Suppressor macrophage treated with lipopolysaccharide for 4 hours (primary cell): ENCODE data around the gene PTPN21.

Experiments
- DNase-seq: peaks from one replicate; pipeline ENCODE4 v3.0.0-alpha.2; 2020

PTPN21 gene

DNA sequence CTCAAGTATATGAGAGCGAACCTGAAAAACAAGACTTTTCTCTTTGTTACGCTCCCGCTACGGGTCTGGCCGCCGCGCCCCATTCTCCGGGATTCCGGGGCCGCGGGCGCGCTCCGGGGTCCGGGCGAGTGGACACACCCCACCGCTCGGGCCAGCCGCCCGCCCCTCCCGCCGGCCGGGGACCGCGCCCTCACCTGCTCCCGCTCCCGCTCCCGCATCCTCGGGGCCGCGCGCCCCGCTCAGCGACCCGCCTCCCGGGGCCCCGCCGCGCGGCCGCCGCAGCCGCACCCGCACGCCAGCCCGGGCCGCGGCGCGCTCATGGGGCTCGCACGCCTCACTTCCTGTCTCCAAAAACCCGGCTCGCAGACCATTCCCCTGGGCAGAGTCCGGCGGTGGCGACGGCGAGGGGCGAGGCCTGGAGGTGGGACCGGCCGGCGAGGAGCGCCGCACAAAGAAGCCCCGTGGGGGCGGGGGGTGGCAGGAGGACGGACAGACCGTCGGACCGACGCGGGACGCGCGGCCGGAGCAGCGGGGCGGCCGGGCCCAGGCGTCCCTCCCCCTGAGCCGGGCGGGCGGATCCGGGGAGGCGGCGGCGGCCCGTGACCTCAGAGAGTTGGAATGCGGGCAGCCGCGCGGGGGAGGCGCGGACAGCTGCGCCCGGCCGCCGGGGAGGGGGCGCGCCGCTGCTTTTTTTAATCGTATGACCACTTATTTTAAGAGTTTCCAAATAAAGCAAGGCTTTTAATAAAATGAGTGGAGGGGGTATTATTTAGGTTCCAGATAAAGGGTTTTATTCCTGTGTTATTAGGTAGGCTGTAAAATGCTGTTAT, at the start of gene PTPN21:
TSS of gene PTPN21 (minus strand) at position 551 of the 830 bp plus-strand sequence. CDS start 4,590 bp downstream, outside the sequence.
- DNase-seq = peak; percentile 42

- DNase-seq = no peak
These were observed 49.4 kb upstream of the PTPN21 start for GRCh38 chr14:88604212-88604611.

- no peak for DNase-seq
These were observed 45.1 kb upstream of the PTPN21 start for GRCh38 chr14:88599761-88600439.

DNA sequence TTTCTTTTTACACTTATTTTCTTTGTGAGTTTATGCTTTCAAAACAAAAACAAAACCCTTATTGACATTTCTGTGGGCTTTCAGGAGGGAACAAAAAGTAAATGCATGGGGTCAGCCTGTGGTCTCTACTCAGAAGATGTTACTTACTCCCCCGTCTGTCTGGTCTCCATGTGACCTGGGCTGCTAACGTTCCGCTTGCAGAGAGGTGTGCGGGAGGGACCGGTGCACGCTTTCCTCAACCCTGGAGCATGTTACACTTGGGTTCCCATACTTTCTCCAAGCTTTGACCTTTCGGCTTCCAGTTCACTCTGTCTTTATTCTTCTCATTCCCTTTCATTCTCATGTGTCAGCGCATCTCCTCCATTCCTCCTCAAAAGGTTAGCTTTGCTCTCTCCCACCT, 44.5 kb upstream of the PTPN21 start:
- no peak for DNase-seq

GRCh38 chr14:88598097-88598675, 43.4 kb upstream of the PTPN21 start:
- DNase-seq = no peak

DNA sequence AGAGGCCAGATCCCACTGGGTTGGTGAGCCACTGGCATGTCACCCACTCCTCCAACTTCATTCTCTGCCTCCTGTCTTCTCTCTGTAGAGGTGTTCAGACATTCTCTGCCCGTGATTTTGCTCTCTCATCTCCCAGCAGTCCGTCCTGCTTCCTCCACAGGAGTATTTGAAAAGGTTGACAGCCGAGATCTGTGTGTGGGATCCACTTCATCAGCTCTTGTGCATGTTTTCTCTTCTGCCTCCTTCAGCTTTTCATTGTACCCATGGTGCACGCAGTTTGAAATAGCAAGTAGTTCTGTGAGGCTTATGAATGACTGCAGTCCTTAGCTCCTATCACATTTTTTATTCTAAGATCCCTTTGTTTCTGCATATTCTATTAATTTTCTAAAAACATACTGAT, 42.8 kb upstream of the PTPN21 start:
- no peak for DNase-seq

GRCh38 chr14:88597038-88597437, 42.2 kb upstream of the PTPN21 start:
- no peak for DNase-seq

DNA sequence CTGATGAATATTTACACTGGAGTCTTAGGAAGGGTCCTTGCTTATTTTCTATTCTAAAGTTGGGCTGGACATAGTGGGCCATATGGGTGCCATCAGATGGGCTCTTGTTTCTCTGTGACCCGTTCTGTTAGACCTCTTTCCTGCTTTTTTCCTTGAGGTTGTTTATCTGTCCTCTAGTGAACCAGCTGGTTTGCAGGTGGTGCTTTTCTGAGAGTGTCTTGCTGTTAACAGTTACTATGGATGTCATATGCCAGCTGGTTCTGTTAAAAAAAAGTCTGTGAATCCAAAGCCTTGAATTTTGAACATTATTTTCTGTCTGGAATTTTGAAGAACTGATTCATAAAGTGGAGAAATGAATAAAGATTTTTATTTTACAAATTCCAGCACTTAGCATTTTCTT, 37.2 kb upstream of the PTPN21 start:
- DNase-seq = no peak

- DNase-seq = no peak
These were observed 35.4 kb upstream of the PTPN21 start for GRCh38 chr14:88590173-88590572.

GRCh38 chr14:88588081-88588480, 33.3 kb upstream of the PTPN21 start:
- no peak for DNase-seq

DNA sequence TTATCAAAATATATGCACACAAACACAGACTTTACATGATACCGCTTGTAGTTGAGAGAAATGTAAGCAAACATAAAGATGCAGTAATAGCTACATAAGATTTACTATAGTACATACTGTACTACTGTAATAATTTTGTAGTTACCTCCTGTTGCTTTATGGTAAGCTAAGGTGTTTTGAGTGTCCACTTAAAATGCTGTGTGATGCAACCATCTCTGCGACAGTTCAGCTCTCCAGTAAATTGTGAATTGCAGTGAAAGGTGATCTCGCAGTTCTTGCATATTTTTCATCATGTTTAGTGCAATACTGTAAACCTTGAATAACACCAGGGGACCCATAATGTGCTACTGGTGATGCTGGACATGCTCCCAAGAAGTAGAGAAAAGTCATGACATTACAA, 29.6 kb upstream of the PTPN21 start:
- no peak for DNase-seq

DNA sequence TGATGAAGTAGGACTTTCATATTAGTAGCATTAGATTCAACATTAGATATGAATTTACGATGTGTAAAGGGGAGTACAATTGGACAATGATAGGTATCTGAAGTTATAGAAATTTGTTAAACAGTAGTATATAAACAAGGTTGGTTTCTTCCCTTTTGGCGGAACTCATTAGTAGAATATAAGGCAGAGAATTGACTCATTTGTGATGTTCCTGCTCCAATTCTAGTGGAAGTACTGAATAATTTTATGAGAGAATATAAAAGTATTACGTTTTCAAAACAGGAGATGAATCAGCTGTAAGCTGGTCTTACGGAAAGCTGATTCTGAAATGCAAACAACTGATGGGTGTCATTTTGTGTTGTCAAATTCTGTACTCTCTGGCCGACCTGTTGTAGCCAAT, 21.4 kb upstream of the PTPN21 start:
- no peak for DNase-seq

- DNase-seq = no peak
These were observed 17.3 kb upstream of the PTPN21 start for GRCh38 chr14:88572117-88572516.

- DNase-seq = no peak
These were observed 13.4 kb upstream of the PTPN21 start for GRCh38 chr14:88568196-88568595.

DNA sequence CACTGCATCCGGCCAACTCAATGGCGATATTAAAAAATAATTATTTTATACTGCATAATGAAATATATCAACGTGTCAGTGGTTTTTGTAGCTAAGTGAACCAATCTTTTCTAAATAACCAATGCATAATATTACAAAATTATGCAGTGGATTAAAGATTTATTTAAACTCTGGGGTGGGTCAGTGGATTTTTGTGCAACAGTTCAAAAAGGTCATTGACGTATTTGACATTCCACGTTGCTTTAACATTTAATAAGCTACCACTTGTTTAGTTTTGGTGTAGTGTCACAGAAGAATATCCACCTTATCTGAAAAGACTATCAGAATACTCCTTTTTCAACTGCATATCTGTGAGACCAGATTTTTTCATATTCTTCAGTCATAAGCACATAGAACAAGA, 10.6 kb upstream of the PTPN21 start:
- DNase-seq = no peak

GRCh38 chr14:88563845-88564244, 9.0 kb upstream of the PTPN21 start:
- no peak for DNase-seq

- peak; percentile 92 for DNase-seq
These were observed 8.3 kb upstream of the PTPN21 start, which contains the start of gene ZC3H14 for GRCh38 chr14:88562831-88563686. Gene ZC3H14, plus strand, starts transcription at chr14:88563037. Its CDS starts 97 bp downstream, at chr14:88563134.

DNA sequence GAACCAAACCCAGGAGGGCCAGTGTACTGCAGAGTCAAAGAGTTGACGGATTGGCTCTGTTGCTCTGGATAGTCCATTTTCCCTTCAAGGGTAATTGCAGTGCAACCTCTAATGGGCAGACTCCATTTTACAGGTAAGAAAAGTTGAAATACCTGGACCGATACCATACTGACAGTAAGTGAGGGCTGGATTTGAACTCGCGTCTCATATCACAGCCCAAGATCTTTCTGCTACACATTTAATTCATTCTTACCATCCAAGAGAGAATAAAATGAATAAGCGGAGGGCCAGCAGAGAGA, 7.7 kb upstream of the PTPN21 start:
- DNase-seq = no peak

GRCh38 chr14:88559852-88560251, 5.0 kb upstream of the PTPN21 start:
- no peak for DNase-seq

DNA sequence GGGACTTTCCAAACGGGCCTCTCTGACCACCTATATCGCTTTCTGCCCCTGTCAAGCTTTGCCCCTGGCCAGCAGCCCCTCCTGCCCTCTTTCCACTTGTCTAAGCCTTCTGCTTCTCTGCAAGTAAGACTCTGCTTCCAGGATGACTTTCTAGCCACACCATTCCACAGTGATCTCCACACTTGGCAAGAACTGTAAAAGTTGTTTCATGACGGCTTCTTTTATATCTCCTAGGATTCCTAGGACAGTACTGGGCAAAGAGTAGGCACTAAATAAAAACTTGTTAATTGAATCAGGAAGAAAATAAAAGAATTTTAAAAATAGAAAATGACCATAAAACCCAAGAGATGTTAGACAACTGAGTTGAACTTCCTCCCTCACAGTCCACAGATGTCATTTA, 1.8 kb upstream of the PTPN21 start:
- DNase-seq = no peak

- DNase-seq = no peak
These were observed 836 bp downstream of the PTPN21 start for GRCh38 chr14:88553886-88554456.

- DNase-seq = no peak
These were observed 1.9 kb downstream of the PTPN21 start for GRCh38 chr14:88552876-88553275.

DNA sequence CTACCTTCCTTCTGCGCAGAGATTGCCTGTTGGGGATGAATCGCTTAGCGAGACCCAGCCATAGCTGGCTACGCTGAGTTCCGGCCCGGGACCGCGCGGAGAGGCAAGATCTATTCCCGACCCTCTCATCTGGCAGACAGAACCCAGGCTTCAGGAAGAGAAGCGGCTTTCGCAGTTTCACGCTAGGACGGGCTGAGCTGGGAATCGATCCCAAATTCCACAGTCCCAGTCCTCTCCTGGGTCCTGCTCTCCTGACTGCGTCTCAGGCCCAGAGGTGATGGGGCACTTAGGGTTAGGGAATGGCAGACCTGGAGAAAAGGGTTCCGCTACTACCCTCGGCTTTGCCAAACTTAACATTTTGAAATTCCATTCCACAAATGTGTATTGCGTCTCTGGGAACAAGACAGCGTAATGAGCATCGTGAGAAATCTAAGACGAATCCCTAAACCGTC, 2.8 kb downstream of the PTPN21 start:
- no peak for DNase-seq
